ENCODE measurements around the gene GPX6. TPM values are rescaled to one million over a fixed set of nuclear protein-coding genes. Genes with fewer than 3 reads are reported as not detected.

The GPX6 gene
- total RNA-seq: not detected
- polyA plus RNA-seq: not detected
- long read RNA-seq, donor 1: 0 reads
- long read RNA-seq, donor 2: 0 reads
- long read RNA-seq, donor 3: 0 reads

GRCh38 chr6:28515676-28516075 is at the start of gene GPX6:
Gene GPX6, minus strand, starts transcription at chr6:28515793. Its CDS starts 50 bp downstream, at chr6:28515743.
- Histone ChIP-seq H3K27ac (no peak within 1 kb of the TSS), H3K36me3 (no peaks in the 10 kb centered on the region), H3K27me3 (peaks cover 0 to 21% (median 3%) of the 10 kb centered on the region in 9 donors), H3K9me3 (no peaks in the 10 kb centered on the region), H3K4me3 (no peak within 1 kb of the TSS), H3K4me1 (no peaks in the 10 kb centered on the region)
- DNase-seq (no peak), ATAC-seq (no peak)
- intact Hi-C loops (cut with DNase I): no loop called here
- TF ChIP-seq CTCF (IDR thresholded peaks at IDR 0.05) (no peak), POLR2A (IDR thresholded peaks at IDR 0.05) (no peak)
- WGBS, 4 donors: 59 to 70% (median 62%) methylated on average over 4 of the region's 4 CpGs

GRCh38 chr6:28563430-28564095 is 48.0 kb upstream of the GPX6 start:
- Histone ChIP-seq H3K27ac (no peak overlapping the region), H3K4me1 (no peaks in the 10 kb centered on the region), H3K9me3 (no peaks in the 10 kb centered on the region), H3K27me3 (peaks cover 0 to 44% (median 14%) of the 10 kb centered on the region in 9 donors), H3K4me3 (no peak overlapping the region), H3K36me3 (no peaks in the 10 kb centered on the region)
- no peak for ATAC-seq
- intact Hi-C loops (cut with DNase I): no loop called here
- DNase-seq: no peak
- 48 to 63% (median 55%) methylated on average over 3 of the region's 3 CpGs for WGBS, 4 donors
- TF ChIP-seq POLR2A (IDR thresholded peaks at IDR 0.05) (no peak), CTCF (IDR thresholded peaks at IDR 0.05) (no peak)

- intact Hi-C loops (cut with DNase I): no loop called here
- H3K4me1 ChIP-seq: peaks cover 0 to 6% (median 0%) of the 10 kb centered on the region in 12 donors
- H3K9me3 ChIP-seq: no peaks in the 10 kb centered on the region
- no peak for TF ChIP-seq CTCF (IDR thresholded peaks at IDR 0.05)
- TF ChIP-seq POLR2A (IDR thresholded peaks at IDR 0.05): no peak
- no peak overlapping the region for H3K27ac ChIP-seq
- no peak overlapping the region for H3K4me3 ChIP-seq
- H3K36me3 ChIP-seq: no peaks in the 10 kb centered on the region
- H3K27me3 ChIP-seq: peaks cover 0 to 42% (median 21%) of the 10 kb centered on the region in 9 donors
- no peak for ATAC-seq
- WGBS, 4 donors: 64 to 77% (median 69%) methylated on average over 3 of the region's 3 CpGs
- DNase-seq: no peak
Observed at GRCh38 chr6:28558629-28559028, 43.0 kb upstream of the GPX6 start.

- intact Hi-C loops (cut with DNase I): no loop called here
- 59 to 72% (median 65%) methylated on average over 2 of the region's 2 CpGs for WGBS, 4 donors
- peaks cover 0 to 53% (median 6%) of the 10 kb centered on the region in 9 donors for H3K27me3 ChIP-seq
Observed at GRCh38 chr6:28555136-28555535, 39.5 kb upstream of the GPX6 start.

More at GRCh38 chr6:28555136-28555535, 39.5 kb upstream of the GPX6 start:
- Histone ChIP-seq H3K9me3 (no peaks in the 10 kb centered on the region), H3K4me1 (peaks cover 0 to 6% (median 0%) of the 10 kb centered on the region in 12 donors), H3K27ac (no peak overlapping the region), H3K36me3 (no peaks in the 10 kb centered on the region), H3K4me3 (no peak overlapping the region)
- TF ChIP-seq CTCF (IDR thresholded peaks at IDR 0.05): no peak
- TF ChIP-seq POLR2A (IDR thresholded peaks at IDR 0.05): no peak
- ATAC-seq (no peak), DNase-seq (no peak)
